Liver (tissue), 3 donors: ENCODE measurements around the gene TMEM254.

Source experiments
- CTCF ChIP-seq: fragments of 150-350 bp; IDR thresholded peaks from 2 replicates; pipeline ENCODE4 v1.5.1; 2017; ENCODE audit warnings: improper control_type of control experiment, low read depth, low read length; ENCODE audit not compliant: missing input control
- GABPA ChIP-seq, 2 donors: IDR thresholded peaks in 1 of 2; conservative IDR thresholded peaks in 1 of 2; 2 replicates each; pipeline ENCODE4 v1.6.1; 2016; ENCODE audit warnings: antibody characterized with exemption in 2 of 2, mild to moderate bottlenecking in 1 of 2, moderate library complexity in 1 of 2
- TAF1 ChIP-seq: conservative IDR thresholded peaks from 2 replicates; pipeline ENCODE4 v1.6.1; 2016; ENCODE audit warnings: antibody characterized with exemption, mild to moderate bottlenecking
- TF ChIP-seq, protein P1 (sequence below): IDR thresholded peaks from 2 replicates; pipeline ENCODE4 v1.6.1; 2016; ENCODE audit warnings: antibody characterized with exemption
- donor health status: healthy.
- donor health status: healthy.

DNA sequence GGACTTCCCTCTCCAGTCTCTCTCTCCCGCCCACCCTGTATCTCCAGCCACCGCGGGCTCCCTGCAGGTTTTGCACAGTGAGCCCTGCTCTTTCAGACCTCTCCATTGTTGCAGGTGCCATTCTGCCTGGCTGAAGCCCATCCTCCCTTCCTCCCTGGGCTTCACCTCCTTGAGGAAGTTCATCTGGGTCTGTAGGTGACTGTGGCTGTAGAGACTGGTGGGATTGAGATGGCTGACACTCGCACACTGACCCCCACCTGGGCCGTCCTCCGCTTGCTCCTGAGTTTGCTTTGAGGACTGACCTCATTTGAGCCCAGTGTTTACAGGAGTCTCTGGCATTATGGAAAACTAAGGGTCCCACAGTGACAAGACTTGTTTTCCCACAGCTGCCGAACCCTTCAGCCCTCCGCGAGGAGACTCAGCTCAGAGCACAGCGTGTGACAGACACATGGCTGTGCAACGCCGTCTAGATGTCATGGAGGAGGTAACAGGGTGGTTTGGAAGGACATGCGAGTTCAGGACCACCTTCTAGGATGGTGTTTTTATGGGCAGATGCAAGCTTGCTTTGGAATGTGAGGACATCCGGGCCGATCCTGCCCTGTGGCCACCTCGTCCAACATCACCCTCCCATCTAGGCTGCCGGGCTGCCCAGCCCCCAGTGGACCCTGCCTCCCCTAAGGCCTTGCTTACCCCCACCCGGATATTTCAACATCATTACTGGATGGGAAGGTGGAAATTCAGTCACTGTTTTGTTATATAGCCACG, 63.4 kb downstream of the TMEM254 start:
- no peak for TF ChIP-seq GABPA (IDR thresholded peaks at IDR 0.05 in 1 of 2, conservative IDR thresholded peaks at IDR 0.05 in 1 of 2)
- no peak for TF ChIP-seq CTCF
- TF ChIP-seq, protein P1, sequence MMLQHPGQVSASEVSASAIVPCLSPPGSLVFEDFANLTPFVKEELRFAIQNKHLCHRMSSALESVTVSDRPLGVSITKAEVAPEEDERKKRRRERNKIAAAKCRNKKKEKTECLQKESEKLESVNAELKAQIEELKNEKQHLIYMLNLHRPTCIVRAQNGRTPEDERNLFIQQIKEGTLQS: no peak
- TF ChIP-seq TAF1: no peak
